GM12878 (cell line): ENCODE data around the gene PRCD. TPM values are rescaled to one million over a fixed set of nuclear protein-coding genes. Genes with fewer than 3 reads are reported as not detected.

ENCODE experiments used
- ATAC-seq: fragments of 200-7000 bp; cut with Tn5 transposase; 3 replicates; pipeline ENCODE4 v1.9.1; 2020; ENCODE audit warnings: mild to moderate bottlenecking, moderate library complexity
- BruUV-seq: library from RNA; stranded (reverse); fragments of 400-500 nt; replicated peaks from 2 replicates; lab custom pipeline; 2021; lab: Mats Ljungman, UMichigan
- CTCF ChIA-PET: fragments of 300-600 bp; sonication (Branson Sonifier 250); formaldehyde crosslinking; extraction: SDS; loops from one replicate; lab custom pipeline; 2021; ENCODE audit warnings: inconsistent platforms; lab: Yijun Ruan, JAX
- POLR2A ChIA-PET: fragments of 350-600 bp; formaldehyde crosslinking; extraction: SDS; loops from one replicate; lab custom pipeline; 2021; ENCODE audit warnings: inconsistent platforms; lab: Charles Lee
- RAD21 ChIA-PET: fragments of 300-600 bp; sonication (Branson Sonifier 250); formaldehyde crosslinking; loops from one replicate; lab custom pipeline; 2023; ENCODE audit warnings: antibody characterized with exemption; ENCODE audit not compliant: unreplicated experiment; lab: Charles Lee
- SMC1A ChIA-PET: fragments of 300-600 bp; sonication (Branson Sonifier 250); formaldehyde crosslinking; loops from one replicate; lab custom pipeline; 2023; ENCODE audit not compliant: unreplicated experiment, uncharacterized antibody; lab: Charles Lee
- DNase-seq: peaks from one replicate; pipeline ENCODE4 v3.0.0-alpha.2; 2011; ENCODE audit warnings: low read depth, low spot score
- FAIRE-seq: peaks from 3 replicates; lab custom pipeline; 2011; peaks lifted over from hg19 to GRCh38; lab: Jason Lieb, UNC
- H2AFZ ChIP-seq: 2 replicates; pipeline ENCODE4 v1.6.0; 2011; ENCODE audit warnings: low read depth, low read length, control low read depth; ENCODE audit not compliant: control insufficient read depth
- H3K27ac ChIP-seq: 2 replicates; pipeline ENCODE4 v1.5.1; 2011; ENCODE audit warnings: control low read depth; ENCODE audit not compliant: control insufficient read depth, insufficient read depth
- H3K27me3 ChIP-seq, 2 experiments: replicated peaks in 1 of 2; 2 replicates each; pipeline versions ENCODE4 v1.6.0 to v1.6.1; 2011; ENCODE audit warnings: low read length in 1 of 2; ENCODE audit not compliant: control insufficient read depth in 2 of 2, insufficient read depth in 2 of 2
- H3K36me3 ChIP-seq, 2 experiments: 2 replicates each; pipeline ENCODE4 v1.5.1; 2011; ENCODE audit warnings: low read length in 1 of 2; ENCODE audit not compliant: control insufficient read depth in 2 of 2, insufficient read depth in 2 of 2
- H3K4me1 ChIP-seq: 2 replicates; pipeline ENCODE4 v1.6.1; 2011; ENCODE audit warnings: mild to moderate bottlenecking, low read length, moderate library complexity, mixed read lengths; ENCODE audit not compliant: control insufficient read depth, insufficient read depth
- H3K4me2 ChIP-seq: 2 replicates; pipeline ENCODE4 v1.6.0; 2011; ENCODE audit warnings: control low read depth; ENCODE audit not compliant: control insufficient read depth, insufficient read depth
- H3K4me3 ChIP-seq: fragments of 200-600 bp; sonication (generic); 2 replicates; pipeline ENCODE4 v1.5.1; 2016
- H3K79me2 ChIP-seq: 2 replicates; pipeline ENCODE4 v1.6.0; 2011; ENCODE audit warnings: low read length; ENCODE audit not compliant: control insufficient read depth, insufficient read depth
- H3K9ac ChIP-seq: 2 replicates; pipeline ENCODE4 v1.8.0; 2011; ENCODE audit warnings: low read length, control low read depth, mixed read lengths; ENCODE audit not compliant: control insufficient read depth, insufficient read depth
- H3K9me3 ChIP-seq: replicated peaks from 3 replicates; pipeline ENCODE4 v1.5.1; 2011; ENCODE audit warnings: mild to moderate bottlenecking, low read length; ENCODE audit not compliant: control insufficient read depth, insufficient read depth
- H4K20me1 ChIP-seq: 2 replicates; pipeline ENCODE4 v1.6.0; 2011; ENCODE audit not compliant: control insufficient read depth, insufficient read depth
- CEBPB ChIP-seq, 2 experiments: fragments of 150-350 bp in 1 of 2; IDR thresholded peaks; 2 replicates each; pipeline ENCODE4 v1.6.1; 2012 to 2014; ENCODE audit warnings: low read depth in 2 of 2, low read length in 2 of 2, borderline replicate concordance in 1 of 2, inconsistent platforms in 1 of 2
- DPF2 ChIP-seq: fragments of 450-650 bp; IDR thresholded peaks from 2 replicates; pipeline ENCODE4 v1.6.1; 2017; ENCODE audit warnings: mild to moderate bottlenecking
- EP300 ChIP-seq, 2 experiments: fragments of 150-350 bp in 1 of 2; IDR thresholded peaks; 2 replicates each; pipeline ENCODE4 v1.6.1; 2011 to 2012; ENCODE audit warnings: low read depth in 2 of 2, low read length in 2 of 2, borderline replicate concordance in 1 of 2, improper control_type of control experiment in 1 of 2, inconsistent platforms in 1 of 2; ENCODE audit not compliant: control insufficient read depth in 1 of 2
- EZH2 ChIP-seq: IDR thresholded peaks from 2 replicates; pipeline ENCODE4 v1.6.1; 2012; ENCODE audit warnings: low read depth, mild to moderate bottlenecking, control low read depth, inconsistent platforms, low read length, borderline replicate concordance; ENCODE audit not compliant: control insufficient read depth
- FOXM1 ChIP-seq: IDR thresholded peaks from 2 replicates; pipeline ENCODE4 v1.6.1; 2012; ENCODE audit warnings: low read depth, mild to moderate bottlenecking, inconsistent platforms, low read length, moderate library complexity
- GATAD2B ChIP-seq: fragments of 450-650 bp; conservative IDR thresholded peaks from 2 replicates; pipeline ENCODE4 v1.6.1; 2017; ENCODE audit warnings: low read depth, mild to moderate bottlenecking, moderate library complexity
- IKZF1 ChIP-seq: fragments of 450-650 bp; conservative IDR thresholded peaks from 2 replicates; pipeline ENCODE4 v1.6.1; 2017; ENCODE audit warnings: antibody characterized with exemption, mild to moderate bottlenecking
- IKZF2 ChIP-seq, 2 experiments: fragments of 450-650 bp; IDR thresholded peaks; 2 replicates each; pipeline ENCODE4 v1.6.1; 2017; ENCODE audit warnings: mild to moderate bottlenecking in 2 of 2, moderate library complexity in 2 of 2
- JUND ChIP-seq: IDR thresholded peaks from 2 replicates; pipeline ENCODE4 v1.6.1; 2012; ENCODE audit warnings: low read depth, mild to moderate bottlenecking, low read length, improper control_type of control experiment, moderate library complexity
- MEF2A ChIP-seq: IDR thresholded peaks from 2 replicates; pipeline ENCODE4 v1.6.1; 2011; ENCODE audit warnings: low read depth, mild to moderate bottlenecking, low read length, moderate library complexity; ENCODE audit not compliant: insufficient read depth
- MTA2 ChIP-seq: fragments of 450-650 bp; IDR thresholded peaks from 2 replicates; pipeline ENCODE4 v1.6.1; 2016; ENCODE audit warnings: low read depth, mild to moderate bottlenecking, moderate library complexity
- MXI1 ChIP-seq: fragments of 150-350 bp; IDR thresholded peaks from 2 replicates; pipeline ENCODE4 v1.6.1; 2011; ENCODE audit warnings: low read depth, mild to moderate bottlenecking, inconsistent platforms, low read length, improper control_type of control experiment
- MYB ChIP-seq: fragments of 150-350 bp; IDR thresholded peaks from 2 replicates; pipeline ENCODE4 v1.6.1; 2014; ENCODE audit warnings: mild to moderate bottlenecking, low read depth, low read length, borderline replicate concordance
- NFIC ChIP-seq: IDR thresholded peaks from 2 replicates; pipeline ENCODE4 v1.6.1; 2012; ENCODE audit warnings: low read depth, mild to moderate bottlenecking, inconsistent platforms, low read length, moderate library complexity
- NFYA ChIP-seq: IDR thresholded peaks from 2 replicates; pipeline ENCODE4 v1.6.1; 2011; ENCODE audit warnings: low read depth, mild to moderate bottlenecking, low read length, improper control_type of control experiment, borderline replicate concordance
- NFYB ChIP-seq: IDR thresholded peaks from 2 replicates; pipeline ENCODE4 v1.6.1; 2011; ENCODE audit warnings: low read depth, mild to moderate bottlenecking, low read length, improper control_type of control experiment, moderate library complexity; ENCODE audit not compliant: insufficient read depth
- PAX5 ChIP-seq: IDR thresholded peaks from 2 replicates; pipeline ENCODE4 v1.6.1; 2011; ENCODE audit warnings: low read depth, low read length, borderline replicate concordance
- POLR2AphosphoS5 ChIP-seq: IDR thresholded peaks from 2 replicates; pipeline ENCODE4 v1.6.1; 2011; ENCODE audit warnings: mild to moderate bottlenecking, low read length, inconsistent platforms
- RCOR1 ChIP-seq: conservative IDR thresholded peaks from 2 replicates; pipeline ENCODE4 v1.6.1; 2012; ENCODE audit warnings: low read depth, low read length, improper control_type of control experiment
- STAT3 ChIP-seq: IDR thresholded peaks from 2 replicates; pipeline ENCODE4 v1.6.1; 2011; ENCODE audit warnings: low read depth, low read length, improper control_type of control experiment
- ZNF384 ChIP-seq: IDR thresholded peaks from 2 replicates; pipeline ENCODE4 v1.6.1; 2012; ENCODE audit warnings: low read depth, mild to moderate bottlenecking, low read length, improper control_type of control experiment, borderline replicate concordance
- WGBS: methylation state at CpG from one replicate; pipeline ENCODE4 v1.1.6; 2016; ENCODE audit warnings: low lambda C conversion rate; ENCODE audit not compliant: insufficient replicate concordance, insufficient coverage; ENCODE audit errors: missing lambda C conversion rate; 5-methylcytosine and 5-hydroxymethylcytosine counted together
- in situ Hi-C: fragments of 300-500 bp; cut with MboI; formaldehyde crosslinking; loops from 9 replicates; pipeline ENCODE4 v1.14.3; 2018; ENCODE audit warnings: mixed read lengths
- intact Hi-C: fragments of 100-400 bp; cut with micrococcal nuclease; formaldehyde crosslinking; loops from one replicate; pipeline ENCODE4 v1.14.2; 2022; ENCODE audit not compliant: unreplicated experiment
- polyA plus RNA-seq, 11 experiments: library from polyadenylated mRNA; depleted of rRNA in 4 of 11; unstranded in 6 of 11; stranded (reverse) in 5 of 11; fragments of >200 nt; fragmentation: Nextera tagmentation in 4 of 11; fragmentation: Illumina TruSeq in 1 of 11; extraction: Ambion mirVana in 4 of 11; extraction: Trizol in 1 of 11; gene quantifications; 1 replicate in 1 of 11; 2 replicates in 10 of 11; pipeline versions ENCODE4 v1.2.1 to v1.2.3, GENCODE V29; 2011 to 2016; ENCODE audit warnings: inconsistent platforms in 2 of 11, missing spikeins in 2 of 11, low read depth in 1 of 11
- total RNA-seq, 4 experiments: library from RNA; depleted of rRNA in 3 of 4; stranded (reverse); fragments of >200 nt in 3 of 4; fragmentation: Illumina TruSeq in 1 of 4; extraction: Trizol in 1 of 4; gene quantifications; 2 replicates each; pipeline versions ENCODE4 v1.2.1 to v1.2.3, GENCODE V29; 2013 to 2021
- TF ChIP-seq, protein P1 (sequence below): fragments of 450-650 bp; IDR thresholded peaks from 2 replicates; pipeline ENCODE4 v1.6.1; 2017; ENCODE audit warnings: mild to moderate bottlenecking, low read depth, inconsistent platforms; ENCODE audit not compliant: poor library complexity, severe bottlenecking

Gene PRCD
- total and polyA plus RNA-seq, 10 of the 15 experiments (the other 5 are each of a cell fraction or from before 2014, with no cell fraction given), result 0.18 to 0.95 (median 0.34) TPM; not detected in 4

GRCh38 chr17:76515274-76515949, 24.4 kb upstream of the PRCD start:
- Histone ChIP-seq H3K27ac (peak overlapping the region; percentile 85), H3K36me3 (no peaks in the 10 kb centered on the region), H3K4me2 (peak overlapping the region; percentile 84), H3K4me3 (no peak overlapping the region), H3K9me3 (no peaks in the 10 kb centered on the region), H2AFZ (peak overlapping the region; percentile 87), H4K20me1 (no peaks in the 10 kb centered on the region), H3K27me3 (no peaks in the 10 kb centered on the region), H3K4me1 (peaks cover 18% of the 10 kb centered on the region), H3K79me2 (no peaks in the 10 kb centered on the region), H3K9ac (peak overlapping the region; percentile 58; the same call in 1 of the 2 replicates)
- POLR2A ChIA-PET, result interaction anchor here (1.0 to 1.3 kb wide), 2 partner anchors 13 to 35 kb away, joined by 3 to 4 read pairs; no protein-coding TSS in a partner anchor
- FAIRE-seq, result peak; percentile 97
- intact Hi-C loops (no loop called here), in situ Hi-C loops (no loop called here)
- CTCF ChIA-PET, result interaction anchor here (0.7 to 2.0 kb wide), 7 partner anchors 8 to 193 kb away, joined by 3 to 7 read pairs (median 4); partner anchors contain the start of gene AANAT
- peak; percentile 82 for DNase-seq
- no TSS peak for BruUV-seq
- 5% methylated on average over 22 of the region's 22 CpGs for WGBS
- peak; percentile 89 for ATAC-seq
- RAD21 ChIA-PET, result interaction anchor here (1.3 to 1.4 kb wide), 2 partner anchors 17 to 22 kb away, joined by 5 read pairs; no protein-coding TSS in a partner anchor
- SMC1A ChIA-PET, result interaction anchor here (1.0 kb wide), 1 partner anchor 13 kb away, joined by 3 read pairs; no protein-coding TSS in a partner anchor
- peak; percentile 88 for TF ChIP-seq IKZF1
- TF ChIP-seq EP300 (IDR thresholded peaks at IDR 0.05; ENCODE audit: borderline replicate concordance in 1 of 2, control insufficient read depth in 1 of 2, low read depth in 2 of 2, low read length in 2 of 2), result peak; percentile 87 to 93
- TF ChIP-seq POLR2AphosphoS5, result peak; percentile 47; the same call in 1 of the 2 replicates
- no peak for TF ChIP-seq NFYB
- 0 out of 2 replicates have a peak, but pooled peaks have one; percentile 54 for TF ChIP-seq NFIC
- peak in 1 of 2 experiments; percentile 37; a peak in 1 of 4 replicates for TF ChIP-seq CEBPB (IDR thresholded peaks at IDR 0.05; ENCODE audit: borderline replicate concordance in 1 of 2, low read depth in 2 of 2, low read length in 2 of 2)
- peak; percentile 89 for TF ChIP-seq MTA2
- TF ChIP-seq GATAD2B, result peak; percentile 90
- no peak for TF ChIP-seq MEF2A
- TF ChIP-seq MYB, result no peak
- TF ChIP-seq IKZF2 (IDR thresholded peaks at IDR 0.05), result peak; percentile 86
- peak; percentile 66; the same call in 1 of the 2 replicates for TF ChIP-seq FOXM1
- no peak for TF ChIP-seq NFYA
- no peak for TF ChIP-seq JUND
- no peak for TF ChIP-seq RCOR1
- TF ChIP-seq MXI1, result peak; percentile 54; the same call in 1 of the 2 replicates
- TF ChIP-seq PAX5, result peak; percentile 81
- TF ChIP-seq, protein P1, sequence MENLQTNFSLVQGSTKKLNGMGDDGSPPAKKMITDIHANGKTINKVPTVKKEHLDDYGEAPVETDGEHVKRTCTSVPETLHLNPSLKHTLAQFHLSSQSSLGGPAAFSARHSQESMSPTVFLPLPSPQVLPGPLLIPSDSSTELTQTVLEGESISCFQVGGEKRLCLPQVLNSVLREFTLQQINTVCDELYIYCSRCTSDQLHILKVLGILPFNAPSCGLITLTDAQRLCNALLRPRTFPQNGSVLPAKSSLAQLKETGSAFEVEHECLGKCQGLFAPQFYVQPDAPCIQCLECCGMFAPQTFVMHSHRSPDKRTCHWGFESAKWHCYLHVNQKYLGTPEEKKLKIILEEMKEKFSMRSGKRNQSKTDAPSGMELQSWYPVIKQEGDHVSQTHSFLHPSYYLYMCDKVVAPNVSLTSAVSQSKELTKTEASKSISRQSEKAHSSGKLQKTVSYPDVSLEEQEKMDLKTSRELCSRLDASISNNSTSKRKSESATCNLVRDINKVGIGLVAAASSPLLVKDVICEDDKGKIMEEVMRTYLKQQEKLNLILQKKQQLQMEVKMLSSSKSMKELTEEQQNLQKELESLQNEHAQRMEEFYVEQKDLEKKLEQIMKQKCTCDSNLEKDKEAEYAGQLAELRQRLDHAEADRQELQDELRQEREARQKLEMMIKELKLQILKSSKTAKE, result peak; percentile 73
- no peak for TF ChIP-seq EZH2
- peak; percentile 86 for TF ChIP-seq DPF2
- 0 out of 2 replicates have a peak, but pooled peaks have one; percentile 21 for TF ChIP-seq STAT3
- TF ChIP-seq ZNF384, result peak; percentile 76
